ENCODE data around the gene VAV2. TPM values are rescaled to one million over a fixed set of nuclear protein-coding genes. Genes with fewer than 3 reads are reported as not detected.

VAV2 gene
- total RNA-seq, 1 donor: 13.4 TPM

DNA sequence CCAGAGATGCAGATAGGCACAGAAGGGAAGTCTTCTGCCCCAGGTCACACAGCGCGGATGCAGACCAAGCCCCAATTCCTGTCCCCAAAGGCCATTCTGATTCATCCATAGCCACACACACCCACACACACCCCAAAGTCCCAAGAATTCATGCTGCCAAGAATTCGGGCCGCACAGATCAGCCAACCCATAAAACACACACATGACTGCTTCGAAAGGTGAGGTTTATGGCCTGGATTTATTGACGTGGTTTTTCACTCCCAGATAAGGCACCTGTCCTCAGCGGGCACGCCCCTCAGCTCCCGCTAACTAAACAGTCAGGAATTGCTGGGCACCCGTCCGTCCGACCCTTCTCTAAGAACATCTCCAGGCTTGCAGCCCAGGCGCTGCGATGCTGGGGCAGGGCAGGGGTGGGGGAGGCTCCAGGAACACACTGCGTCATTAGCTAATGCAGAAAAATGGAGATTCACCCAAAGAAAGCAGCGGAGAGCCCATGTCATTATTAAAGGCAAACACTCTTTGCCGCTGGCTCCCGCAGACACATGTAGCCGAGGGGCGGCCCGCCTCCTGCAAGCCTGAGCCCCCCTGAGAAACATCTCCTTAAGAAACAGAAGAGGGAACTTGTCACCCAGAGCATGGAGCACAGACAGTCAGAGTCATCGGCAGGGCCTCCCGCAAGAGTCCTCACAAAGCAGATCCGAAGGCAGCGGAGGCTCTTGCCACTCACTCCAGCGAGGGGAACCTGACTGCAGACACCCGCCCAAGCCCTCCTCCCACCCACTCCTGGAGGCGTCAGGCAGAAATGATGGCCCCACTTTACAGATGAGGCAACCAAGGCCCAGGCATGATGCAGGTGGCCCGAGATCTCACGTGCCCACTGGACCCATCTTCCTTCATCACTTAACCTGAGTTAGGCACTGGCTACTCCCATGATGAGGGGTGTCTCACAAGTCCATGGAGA is 19.9 kb downstream of the VAV2 start:
- no peak overlapping the region for H3K4me3 ChIP-seq (ENCODE audit: low read depth, low read length)
- TF ChIP-seq, protein P1, sequence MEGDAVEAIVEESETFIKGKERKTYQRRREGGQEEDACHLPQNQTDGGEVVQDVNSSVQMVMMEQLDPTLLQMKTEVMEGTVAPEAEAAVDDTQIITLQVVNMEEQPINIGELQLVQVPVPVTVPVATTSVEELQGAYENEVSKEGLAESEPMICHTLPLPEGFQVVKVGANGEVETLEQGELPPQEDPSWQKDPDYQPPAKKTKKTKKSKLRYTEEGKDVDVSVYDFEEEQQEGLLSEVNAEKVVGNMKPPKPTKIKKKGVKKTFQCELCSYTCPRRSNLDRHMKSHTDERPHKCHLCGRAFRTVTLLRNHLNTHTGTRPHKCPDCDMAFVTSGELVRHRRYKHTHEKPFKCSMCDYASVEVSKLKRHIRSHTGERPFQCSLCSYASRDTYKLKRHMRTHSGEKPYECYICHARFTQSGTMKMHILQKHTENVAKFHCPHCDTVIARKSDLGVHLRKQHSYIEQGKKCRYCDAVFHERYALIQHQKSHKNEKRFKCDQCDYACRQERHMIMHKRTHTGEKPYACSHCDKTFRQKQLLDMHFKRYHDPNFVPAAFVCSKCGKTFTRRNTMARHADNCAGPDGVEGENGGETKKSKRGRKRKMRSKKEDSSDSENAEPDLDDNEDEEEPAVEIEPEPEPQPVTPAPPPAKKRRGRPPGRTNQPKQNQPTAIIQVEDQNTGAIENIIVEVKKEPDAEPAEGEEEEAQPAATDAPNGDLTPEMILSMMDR (IDR thresholded peaks at IDR 0.05; ENCODE audit: insufficient read depth, low read depth, low read length): no peak
- no peak for DNase-seq (ENCODE audit: low read depth)

DNA sequence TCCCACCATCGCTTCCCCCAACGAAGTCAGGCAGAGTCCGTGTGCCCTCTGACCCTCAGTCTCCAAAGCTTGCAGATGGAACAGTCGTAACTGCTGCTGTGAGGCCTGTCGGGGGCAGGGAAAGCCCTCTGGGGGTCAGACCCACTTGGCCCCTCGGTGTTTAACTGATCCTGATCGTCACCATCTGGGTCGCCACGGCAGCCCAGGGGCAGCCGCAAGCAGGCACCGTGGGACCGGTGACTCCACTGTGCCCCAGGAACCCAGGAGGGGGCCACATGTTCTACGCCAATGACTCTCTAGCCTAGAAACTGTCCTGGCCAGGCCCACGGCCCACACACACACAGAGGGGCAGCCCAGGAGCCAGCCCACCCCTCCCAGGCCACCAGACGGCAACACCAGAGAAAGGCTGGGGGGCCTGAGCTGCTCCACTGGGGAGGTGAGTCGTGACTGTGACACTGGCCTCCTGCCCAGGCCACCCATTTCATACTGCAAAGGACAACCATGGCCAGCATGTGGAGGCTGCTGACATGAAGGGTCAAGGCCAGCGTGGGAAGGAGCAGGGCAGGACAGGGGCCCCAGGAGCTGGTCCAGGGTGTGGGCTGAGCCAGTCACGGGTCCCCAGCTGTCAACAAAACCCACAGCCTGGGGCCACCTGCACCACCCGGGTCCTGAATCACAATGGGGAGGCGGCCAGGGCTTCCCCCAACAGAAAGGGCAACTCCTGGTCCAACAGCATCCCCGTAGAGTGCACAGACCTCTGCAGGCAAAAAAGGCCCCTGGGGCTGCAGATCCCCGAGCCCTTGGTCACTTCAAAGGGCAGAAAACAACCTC is 20.8 kb downstream of the VAV2 start:
- no peak overlapping the region for H3K4me3 ChIP-seq (ENCODE audit: low read depth, low read length)
- DNase-seq (ENCODE audit: low read depth): no peak
- TF ChIP-seq, protein P1 (IDR thresholded peaks at IDR 0.05; ENCODE audit: insufficient read depth, low read depth, low read length): no peak

DNA sequence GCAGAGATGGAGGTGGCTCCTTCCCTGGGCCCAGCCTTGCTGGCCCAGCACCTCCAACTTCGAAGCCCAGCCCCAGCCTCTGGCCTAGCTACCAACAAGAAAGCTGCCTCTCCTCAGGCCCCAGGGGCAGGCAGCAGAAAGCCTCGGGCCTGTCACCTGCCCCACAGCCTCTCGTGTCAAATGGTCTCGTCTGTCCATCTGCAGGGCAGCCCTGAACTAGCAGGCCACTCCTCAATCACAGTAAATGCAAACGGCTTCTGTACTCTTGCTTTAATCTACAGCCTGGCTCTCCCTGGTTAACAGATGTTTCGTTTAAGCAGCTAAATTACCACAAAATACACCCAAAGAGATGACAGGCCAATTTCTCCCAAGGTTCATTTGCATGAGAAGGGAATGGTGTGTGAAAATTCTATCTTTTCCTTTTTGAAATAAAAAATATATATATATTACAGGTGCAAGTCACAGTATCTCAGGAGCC is 21.5 kb downstream of the VAV2 start:
- no peak for DNase-seq (ENCODE audit: low read depth)
- H3K4me3 ChIP-seq (ENCODE audit: low read depth, low read length): no peak overlapping the region
- TF ChIP-seq, protein P1 (IDR thresholded peaks at IDR 0.05; ENCODE audit: insufficient read depth, low read depth, low read length): no peak

- TF ChIP-seq, protein P1 (IDR thresholded peaks at IDR 0.05; ENCODE audit: insufficient read depth, low read depth, low read length): no peak
- DNase-seq (ENCODE audit: low read depth): no peak
- no peak overlapping the region for H3K4me3 ChIP-seq (ENCODE audit: low read depth, low read length)
These were observed 22.2 kb downstream of the VAV2 start for GRCh38 chr9:133969681-133970580.

DNA sequence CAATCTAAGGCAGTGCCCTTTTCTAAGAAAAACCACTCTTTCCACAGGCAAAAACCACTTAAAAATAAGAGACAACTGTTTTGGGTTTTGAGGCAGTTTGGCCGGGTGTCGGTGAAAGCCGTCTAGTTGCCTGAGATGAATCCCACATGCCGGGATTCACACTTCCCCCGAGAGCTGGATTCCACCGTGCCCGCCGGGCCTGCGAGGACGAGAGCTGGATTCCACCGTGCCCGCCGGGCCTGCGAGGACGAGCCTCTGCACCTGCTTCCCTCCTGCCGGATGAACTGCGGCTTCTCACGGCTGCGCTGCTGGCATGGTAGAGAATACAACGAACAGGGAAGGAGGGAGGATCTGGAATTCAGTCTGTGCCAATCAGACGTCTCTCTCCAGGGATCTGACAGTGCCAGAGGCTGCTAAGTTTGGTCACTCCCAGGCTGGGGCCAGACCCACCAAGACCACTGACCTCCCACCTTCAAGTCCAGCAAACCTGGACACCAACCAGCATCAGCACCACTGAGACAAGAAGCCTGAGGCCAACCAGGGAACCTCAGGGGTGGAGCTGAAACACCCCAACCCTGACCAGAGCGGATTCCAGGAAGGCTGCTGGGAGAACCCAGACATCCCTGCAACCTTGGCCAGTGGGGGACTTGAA is 23.0 kb downstream of the VAV2 start:
- H3K4me3 ChIP-seq (ENCODE audit: low read depth, low read length): no peak overlapping the region
- TF ChIP-seq, protein P1 (IDR thresholded peaks at IDR 0.05; ENCODE audit: insufficient read depth, low read depth, low read length): no peak
- DNase-seq (ENCODE audit: low read depth): no peak

Data from fibroblast of villous mesenchyme (primary cell).